Measurements from ENCODE around the gene MFAP4. TPM values are rescaled to one million over a fixed set of nuclear protein-coding genes. Genes with fewer than 3 reads are reported as not detected.

MFAP4 gene
- total RNA-seq, 1 donor from 2014 or later = 270 TPM

DNA sequence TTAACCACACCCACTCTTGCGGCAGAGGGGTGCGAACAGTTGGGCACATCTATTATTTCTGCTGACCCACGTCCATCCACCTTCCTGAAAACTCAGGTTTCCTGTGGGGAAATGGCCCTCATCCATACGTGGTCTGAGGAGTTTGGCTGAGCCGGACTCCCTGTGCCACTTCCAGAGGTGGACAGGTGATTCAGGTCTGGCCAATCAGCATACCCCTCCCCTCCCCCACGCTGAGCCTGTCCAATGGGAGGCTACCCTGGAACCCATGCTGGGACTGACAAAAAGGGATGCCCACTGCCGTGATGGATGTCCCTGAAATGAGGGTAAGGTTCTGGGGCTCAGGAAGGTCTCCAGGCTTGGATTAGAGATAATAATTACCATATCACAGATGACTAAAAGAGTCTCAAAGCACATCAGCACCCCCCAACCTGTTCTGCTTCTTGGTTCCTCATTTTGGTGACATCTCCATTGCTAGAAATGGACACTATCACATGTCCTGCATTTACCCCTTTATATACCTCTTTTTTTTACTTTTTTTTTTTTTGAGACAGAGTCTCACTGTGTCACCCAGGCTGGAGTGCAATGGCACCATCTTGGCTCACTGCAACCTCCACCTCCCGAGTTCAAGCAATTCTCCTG lies 14.0 kb downstream of the MFAP4 start:
- Histone ChIP-seq H3K36me3 (no peaks in the 10 kb centered on the region), H3K4me3 (no peak overlapping the region), H3K27ac (no peak overlapping the region), H3K4me1 (peaks cover 24% of the 10 kb centered on the region), H3K9me3 (no peaks in the 10 kb centered on the region), H3K27me3 (no peaks in the 10 kb centered on the region)
- ATAC-seq (no peak), DNase-seq (no peak)
- TF ChIP-seq, protein P1, sequence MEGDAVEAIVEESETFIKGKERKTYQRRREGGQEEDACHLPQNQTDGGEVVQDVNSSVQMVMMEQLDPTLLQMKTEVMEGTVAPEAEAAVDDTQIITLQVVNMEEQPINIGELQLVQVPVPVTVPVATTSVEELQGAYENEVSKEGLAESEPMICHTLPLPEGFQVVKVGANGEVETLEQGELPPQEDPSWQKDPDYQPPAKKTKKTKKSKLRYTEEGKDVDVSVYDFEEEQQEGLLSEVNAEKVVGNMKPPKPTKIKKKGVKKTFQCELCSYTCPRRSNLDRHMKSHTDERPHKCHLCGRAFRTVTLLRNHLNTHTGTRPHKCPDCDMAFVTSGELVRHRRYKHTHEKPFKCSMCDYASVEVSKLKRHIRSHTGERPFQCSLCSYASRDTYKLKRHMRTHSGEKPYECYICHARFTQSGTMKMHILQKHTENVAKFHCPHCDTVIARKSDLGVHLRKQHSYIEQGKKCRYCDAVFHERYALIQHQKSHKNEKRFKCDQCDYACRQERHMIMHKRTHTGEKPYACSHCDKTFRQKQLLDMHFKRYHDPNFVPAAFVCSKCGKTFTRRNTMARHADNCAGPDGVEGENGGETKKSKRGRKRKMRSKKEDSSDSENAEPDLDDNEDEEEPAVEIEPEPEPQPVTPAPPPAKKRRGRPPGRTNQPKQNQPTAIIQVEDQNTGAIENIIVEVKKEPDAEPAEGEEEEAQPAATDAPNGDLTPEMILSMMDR (IDR thresholded peaks at IDR 0.05) = no peak
- intact Hi-C loops (cut with DNase I) = no loop called here

DNA sequence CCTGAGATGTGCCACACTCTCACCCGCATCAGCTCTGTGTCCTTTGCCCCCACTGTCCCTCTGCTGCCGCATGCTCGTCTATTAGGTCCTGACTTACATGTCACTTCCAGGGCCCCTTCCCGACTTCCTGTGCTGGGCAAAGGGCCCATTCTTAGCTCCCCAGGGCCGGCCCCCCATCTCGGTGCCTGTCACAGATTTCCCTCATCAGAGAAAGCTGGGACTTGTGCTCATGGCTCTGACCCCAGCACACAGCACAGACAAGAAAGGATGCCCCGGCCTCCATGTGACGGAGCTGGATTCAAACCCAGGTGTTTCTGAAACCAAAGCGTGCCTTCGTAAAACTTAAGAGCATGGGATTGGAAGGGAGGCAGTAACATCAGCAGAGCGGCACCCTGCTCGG lies 14.6 kb downstream of the MFAP4 start:
- no peak for DNase-seq
- H3K4me1 ChIP-seq = peaks cover 24% of the 10 kb centered on the region
- no peaks in the 10 kb centered on the region for H3K9me3 ChIP-seq
- intact Hi-C loops (cut with DNase I) = no loop called here
- H3K27me3 ChIP-seq = no peaks in the 10 kb centered on the region
- H3K27ac ChIP-seq = no peak overlapping the region
- TF ChIP-seq, protein P1 (IDR thresholded peaks at IDR 0.05) = no peak
- H3K36me3 ChIP-seq = no peaks in the 10 kb centered on the region
- no peak overlapping the region for H3K4me3 ChIP-seq
- no peak for ATAC-seq

DNA sequence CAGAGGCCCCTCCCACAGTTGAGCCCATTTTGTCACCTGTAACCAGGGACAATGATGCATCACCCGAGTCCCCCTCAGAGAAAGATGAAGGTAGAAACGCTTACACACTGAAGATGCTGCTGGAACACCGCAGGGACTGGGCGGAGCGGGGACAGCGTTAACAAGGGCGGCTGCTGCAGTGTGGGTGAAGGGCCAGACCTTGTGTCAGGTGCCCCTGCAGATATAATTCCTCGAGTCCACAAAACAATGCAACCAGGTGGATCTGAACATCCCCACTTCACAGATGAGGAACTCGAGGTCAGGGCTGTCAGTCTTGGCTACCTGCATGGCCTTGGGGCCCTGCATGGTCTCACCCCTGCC lies 15.0 kb downstream of the MFAP4 start:
- Histone ChIP-seq H3K4me1 (peaks cover 20% of the 10 kb centered on the region), H3K27me3 (no peaks in the 10 kb centered on the region), H3K27ac (no peak overlapping the region), H3K4me3 (no peak overlapping the region), H3K9me3 (no peaks in the 10 kb centered on the region), H3K36me3 (no peaks in the 10 kb centered on the region)
- DNase-seq (no peak), ATAC-seq (no peak)
- TF ChIP-seq, protein P1 (IDR thresholded peaks at IDR 0.05) = no peak
- intact Hi-C loops (cut with DNase I) = no loop called here

DNA sequence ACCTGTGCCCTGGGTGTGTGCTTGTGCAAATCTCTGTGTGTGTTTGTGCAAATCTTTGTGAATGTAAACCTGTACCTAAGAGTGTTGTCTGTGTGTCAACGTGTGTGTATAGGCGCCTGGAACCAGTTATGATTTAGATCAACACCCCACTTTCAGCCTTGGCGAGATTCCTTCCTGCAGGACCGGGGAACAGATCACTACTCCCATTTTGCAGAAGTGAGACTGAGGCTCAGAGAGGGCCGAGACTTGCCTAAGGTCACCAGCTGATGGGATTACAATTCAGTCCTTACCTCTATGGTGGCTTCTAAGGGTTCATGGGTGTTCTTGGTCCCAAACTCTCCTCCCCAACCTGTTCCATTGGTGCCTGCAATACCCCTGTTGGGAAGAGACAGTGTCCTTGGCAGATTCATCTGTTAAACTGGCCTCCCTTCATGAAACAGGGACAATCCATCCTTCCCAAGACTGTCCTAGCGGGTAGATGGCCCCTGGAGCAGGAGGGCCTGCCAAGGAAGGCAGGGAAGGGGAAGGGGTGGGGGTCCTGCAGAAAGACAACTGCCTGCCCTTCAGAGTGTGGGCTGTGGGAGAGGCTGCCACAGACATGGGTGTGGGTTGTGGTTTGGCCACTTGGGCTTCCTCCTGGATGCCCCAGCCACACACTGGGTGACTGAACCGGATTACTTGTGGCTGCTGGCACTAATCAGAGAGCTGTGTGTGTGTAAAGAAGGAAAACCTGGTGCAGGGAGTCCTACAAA lies 15.6 kb downstream of the MFAP4 start:
- Histone ChIP-seq H3K36me3 (no peaks in the 10 kb centered on the region), H3K4me1 (peaks cover 17% of the 10 kb centered on the region), H3K4me3 (no peak overlapping the region), H3K27ac (no peak overlapping the region), H3K27me3 (no peaks in the 10 kb centered on the region), H3K9me3 (no peaks in the 10 kb centered on the region)
- DNase-seq (no peak), ATAC-seq (peak; percentile 45)
- intact Hi-C loops (cut with DNase I) = no loop called here
- TF ChIP-seq, protein P1 (IDR thresholded peaks at IDR 0.05) = no peak

DNA sequence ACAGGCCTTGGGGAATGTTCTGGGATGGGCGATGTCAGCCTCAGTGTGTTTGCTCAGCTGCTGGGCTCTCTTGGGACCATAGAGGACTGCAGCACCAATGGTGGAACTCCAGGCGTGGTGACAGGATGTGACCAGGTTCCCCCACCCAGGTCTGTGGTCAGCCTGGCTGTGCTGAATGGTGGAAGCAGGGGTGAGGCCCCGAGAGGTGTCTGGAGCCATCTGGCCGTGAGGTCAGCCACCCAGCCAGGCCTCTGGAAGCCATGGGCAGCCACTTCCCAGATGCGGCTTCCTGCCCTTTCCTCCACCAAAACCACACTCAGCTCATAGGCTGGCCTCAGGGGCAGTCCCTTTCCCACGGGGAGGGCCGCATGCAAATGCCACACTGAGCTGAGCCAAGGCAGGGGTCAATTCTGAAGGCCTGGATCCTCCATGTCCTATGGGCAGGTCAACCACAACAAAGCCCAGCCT lies 16.5 kb downstream of the MFAP4 start:
- Histone ChIP-seq H3K27me3 (no peaks in the 10 kb centered on the region), H3K9me3 (no peaks in the 10 kb centered on the region), H3K27ac (peak overlapping the region; percentile 12), H3K36me3 (no peaks in the 10 kb centered on the region), H3K4me1 (peaks cover 17% of the 10 kb centered on the region), H3K4me3 (no peak overlapping the region)
- DNase-seq (no peak), ATAC-seq (peak; percentile 77)
- intact Hi-C loops (cut with DNase I) = no loop called here
- TF ChIP-seq, protein P1 (IDR thresholded peaks at IDR 0.05) = no peak

Measured in upper lobe of right lung (tissue), 1 donor.